HepG2 (cell line): ENCODE measurements around the gene GAS6. TPM values are rescaled to one million over a fixed set of nuclear protein-coding genes. Genes with fewer than 3 reads are reported as not detected.

ENCODE experiments used
- ATAC-seq: fragments of 200-7000 bp; cut with Tn5 transposase; 3 replicates; pipeline ENCODE4 v1.9.1; 2020; ENCODE audit warnings: mild to moderate bottlenecking, moderate library complexity
- BruUV-seq: library from RNA; stranded (reverse); fragments of 400-500 nt; replicated peaks from 2 replicates; lab custom pipeline; 2021; lab: Mats Ljungman, UMichigan
- CTCF ChIA-PET: fragments of 300-600 bp; formaldehyde crosslinking; extraction: SDS; loops from one replicate; lab custom pipeline; 2021; ENCODE audit warnings: low total read pairs, inconsistent platforms, low intra/inter-chr PET ratio; lab: Yijun Ruan, JAX
- POLR2A ChIA-PET: fragments of 350-600 bp; sonication (Branson Sonifier 250); formaldehyde crosslinking; loops from one replicate; lab custom pipeline; 2020; ENCODE audit warnings: antibody characterized with exemption, inconsistent platforms; lab: Yijun Ruan, JAX
- DNase-seq: peaks from one replicate; pipeline ENCODE4 v3.0.0-alpha.2; 2015; ENCODE audit warnings: low spot score
- FAIRE-seq: peaks from 3 replicates; lab custom pipeline; 2011; peaks lifted over from hg19 to GRCh38; lab: Jason Lieb, UNC
- H2AFZ ChIP-seq: one replicate; pipeline ENCODE4 v1.6.1; 2011; ENCODE audit warnings: low read length, inconsistent platforms
- H3K27ac ChIP-seq: fragments of 300-600 bp; 3 replicates; pipeline ENCODE4 v1.8.0; 2011; ENCODE audit warnings: mixed run types, mild to moderate bottlenecking, mixed read lengths, low read length, inconsistent platforms; ENCODE audit not compliant: insufficient read depth; ENCODE audit errors: extremely low read length
- H3K27me3 ChIP-seq, 2 experiments: fragments of 200-600 bp in 1 of 2; 2 replicates in 1 of 2; 3 replicates in 1 of 2; pipeline versions ENCODE4 v1.6.0 to v1.8.0; 2011; ENCODE audit warnings: low read length in 2 of 2, mild to moderate bottlenecking in 2 of 2, moderate library complexity in 2 of 2, inconsistent platforms in 1 of 2; ENCODE audit not compliant: insufficient read depth in 2 of 2, control insufficient read depth in 1 of 2
- H3K36me3 ChIP-seq, 2 experiments: fragments of 200-600 bp in 1 of 2; replicated peaks in 1 of 2; 2 replicates in 1 of 2; 3 replicates in 1 of 2; pipeline versions ENCODE4 v1.5.1 to v1.8.0; 2011; ENCODE audit warnings: low read length in 2 of 2, inconsistent platforms in 1 of 2; ENCODE audit not compliant: insufficient read depth in 2 of 2, control insufficient read depth in 1 of 2
- H3K4me1 ChIP-seq: 2 replicates; pipeline ENCODE4 v1.5.1; 2012; ENCODE audit warnings: low read length, inconsistent platforms; ENCODE audit not compliant: insufficient read depth
- H3K4me2 ChIP-seq: 2 replicates; pipeline ENCODE4 v1.6.0; 2011; ENCODE audit warnings: low read depth, low read length, inconsistent platforms
- H3K4me3 ChIP-seq, 3 experiments: fragments of 200-600 bp in 1 of 3; sonication (generic), shearing (Covaris generic) in 1 of 3; replicated peaks in 1 of 3; 2 replicates each; pipeline ENCODE4 v1.5.1; 2011 to 2016; ENCODE audit warnings: low read length in 3 of 3, inconsistent platforms in 2 of 3, low read depth in 2 of 3, mild to moderate bottlenecking in 2 of 3, control low read depth in 1 of 3, mixed read lengths in 1 of 3; ENCODE audit not compliant: insufficient read depth in 1 of 3
- H3K79me2 ChIP-seq: one replicate; pipeline ENCODE4 v1.6.1; 2011; ENCODE audit warnings: low read length, inconsistent platforms; ENCODE audit not compliant: insufficient read depth
- H3K9ac ChIP-seq: 2 replicates; pipeline ENCODE4 v1.6.0; 2011; ENCODE audit warnings: mild to moderate bottlenecking, low read depth, low read length, inconsistent platforms; ENCODE audit not compliant: insufficient read depth
- H3K9me3 ChIP-seq: 2 replicates; pipeline ENCODE4 v1.5.1; 2012; ENCODE audit warnings: mild to moderate bottlenecking, low read length
- H4K20me1 ChIP-seq: 2 replicates; pipeline ENCODE4 v1.6.0; 2011; ENCODE audit warnings: inconsistent platforms, mild to moderate bottlenecking, low read length, moderate library complexity; ENCODE audit not compliant: insufficient read depth
- ESRRA ChIP-seq: sonication (generic); formaldehyde crosslinking; IDR thresholded peaks from 2 replicates; pipeline ENCODE4 v1.5.1; 2020; ENCODE audit warnings: mild to moderate bottlenecking, low read depth, missing genetic modification reagents
- HDAC2 ChIP-seq: sonication (generic); formaldehyde crosslinking; IDR thresholded peaks from 2 replicates; pipeline ENCODE4 v1.4.0; 2020; ENCODE audit warnings: missing genetic modification reagents
- KDM5A ChIP-seq: fragments of 200-600 bp; sonication (generic); IDR thresholded peaks from 2 replicates; pipeline ENCODE4 v1.7.0; 2018; ENCODE audit warnings: antibody characterized with exemption, mild to moderate bottlenecking, low read length, borderline replicate concordance
- KLF11 ChIP-seq: IDR thresholded peaks from 2 replicates; pipeline ENCODE4 v1.6.1; 2016; ENCODE audit warnings: missing compliant biosample characterization
- MBNL3 ChIP-seq: fragments of 250-450 bp; sonication (Bioruptor Pico); conservative IDR thresholded peaks from 2 replicates; pipeline ENCODE4 v1.8.0; 2022; ENCODE audit warnings: mild to moderate bottlenecking, inconsistent platforms
- NR1H2 ChIP-seq: sonication (generic); formaldehyde crosslinking; IDR thresholded peaks from 2 replicates; pipeline ENCODE4 v1.8.1; 2022; ENCODE audit warnings: low read depth, missing genetic modification reagents, borderline replicate concordance
- SALL1 ChIP-seq: sonication (generic); formaldehyde crosslinking; IDR thresholded peaks from 2 replicates; pipeline ENCODE4 v1.8.0; 2022; ENCODE audit warnings: mild to moderate bottlenecking, missing genetic modification reagents
- SMAD9 ChIP-seq: sonication (generic); formaldehyde crosslinking; IDR thresholded peaks from 2 replicates; pipeline ENCODE4 v1.5.1; 2020; ENCODE audit warnings: mild to moderate bottlenecking, missing genetic modification reagents
- ZNF263 ChIP-seq: sonication (generic); formaldehyde crosslinking; IDR thresholded peaks from 2 replicates; pipeline ENCODE4 v1.4.0; 2020; ENCODE audit warnings: missing genetic modification reagents
- ZNF720 ChIP-seq: sonication (generic); formaldehyde crosslinking; IDR thresholded peaks from 2 replicates; pipeline ENCODE4 v1.4.0; 2020; ENCODE audit warnings: missing genetic modification reagents
- WGBS: methylation state at CpG from one replicate; pipeline ENCODE4 v1.1.6; 2017; ENCODE audit warnings: low lambda C conversion rate; 5-methylcytosine and 5-hydroxymethylcytosine counted together
- in situ Hi-C: cut with HindIII; loops from 2 replicates; pipeline ENCODE4 v1.10.0; 2017; ENCODE audit warnings: low pct_unique_long_range_greater_than_20kb; ENCODE audit not compliant: extremely low pct_ligation_motif_present
- intact Hi-C: fragments of 100-400 bp; cut with micrococcal nuclease; formaldehyde crosslinking; loops from one replicate; pipeline ENCODE4 v1.10.0; 2022; ENCODE audit not compliant: unreplicated experiment
- polyA plus RNA-seq, 8 experiments: library from polyadenylated mRNA; depleted of rRNA in 3 of 8; stranded (reverse) in 7 of 8; unstranded in 1 of 8; fragments of >200 nt; fragmentation: Illumina TruSeq in 4 of 8; extraction: Trizol in 4 of 8; gene quantifications; 2 replicates each; pipeline versions ENCODE4 v1.2.1 to v1.2.3, GENCODE V29; 2011 to 2016; ENCODE audit warnings: low read depth in 4 of 8, missing spikeins in 1 of 8, mixed read lengths in 1 of 8; ENCODE audit not compliant: insufficient read depth in 1 of 8
- total RNA-seq, 5 experiments: library from RNA; depleted of rRNA; stranded (reverse); fragments of >200 nt; fragmentation: Illumina TruSeq; extraction: Trizol; gene quantifications; 2 replicates each; pipeline ENCODE4 v1.2.3, GENCODE V29; 2016; ENCODE audit warnings: low read depth in 1 of 5
- TF ChIP-seq, protein P1 (sequence below): sonication (generic); formaldehyde crosslinking; IDR thresholded peaks from 2 replicates; pipeline ENCODE4 v1.8.1; 2022; ENCODE audit warnings: low read depth, mild to moderate bottlenecking, missing genetic modification reagents
- TF ChIP-seq, protein P2 (sequence below): sonication (generic); formaldehyde crosslinking; IDR thresholded peaks from 2 replicates; pipeline ENCODE4 v1.4.0; 2020; ENCODE audit warnings: missing genetic modification reagents
- TF ChIP-seq, protein P3 (sequence below): sonication (generic); formaldehyde crosslinking; conservative IDR thresholded peaks from 2 replicates; pipeline ENCODE4 v1.5.0; 2020; ENCODE audit warnings: missing genetic modification reagents
- TF ChIP-seq, protein P4 (sequence below): sonication (generic); formaldehyde crosslinking; IDR thresholded peaks from 2 replicates; pipeline ENCODE4 v1.4.0; 2020; ENCODE audit warnings: mild to moderate bottlenecking, missing genetic modification reagents

GAS6 gene
- total and polyA plus RNA-seq, 2 of the 13 experiments (the other 11 are each of a cell fraction or from before 2014, with no cell fraction given) = 0.09 to 0.24 TPM

DNA sequence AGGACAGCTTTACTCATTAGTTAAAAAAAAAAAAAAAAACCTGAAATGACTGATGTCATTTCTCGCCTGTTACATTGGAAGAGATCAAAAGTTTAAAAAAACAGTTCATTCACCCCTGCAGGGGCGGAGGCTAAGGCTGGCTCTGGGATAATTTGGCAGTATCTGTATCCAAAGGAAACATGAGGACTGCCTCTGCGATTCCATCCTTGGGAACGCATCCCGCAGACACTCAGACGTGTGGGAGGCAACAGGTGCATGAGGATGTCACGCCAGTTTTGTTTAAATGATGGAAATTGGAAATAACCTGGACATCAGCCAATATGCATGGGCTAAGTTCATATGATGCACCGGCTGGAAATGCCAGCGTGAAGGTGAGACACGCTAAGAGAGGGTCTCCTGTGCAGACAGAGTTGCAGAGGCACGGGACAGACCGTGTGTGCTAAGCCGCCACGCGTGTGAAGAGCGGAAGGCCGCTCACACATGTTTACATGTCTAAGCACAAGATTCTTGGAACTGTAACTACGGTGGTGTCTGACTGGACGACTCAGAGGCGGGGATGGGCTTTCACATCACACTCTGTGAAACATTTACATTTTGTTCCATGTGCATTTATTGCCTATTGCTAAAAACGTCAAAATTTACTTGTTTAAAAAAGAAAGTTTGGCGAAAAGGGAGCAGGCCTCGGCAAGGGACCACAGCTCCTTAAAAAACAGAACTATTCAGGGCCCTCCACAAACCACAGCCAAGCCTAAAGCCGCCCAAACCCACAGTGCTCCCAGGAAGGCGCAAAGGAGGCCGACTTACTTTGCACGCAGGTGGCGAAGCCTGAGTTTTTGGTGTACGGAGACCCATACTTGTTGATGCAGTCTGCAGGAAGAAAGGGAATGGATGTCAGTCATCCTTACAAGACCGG, 17.9 kb downstream of the GAS6 start (continued):
- TF ChIP-seq, protein P1, sequence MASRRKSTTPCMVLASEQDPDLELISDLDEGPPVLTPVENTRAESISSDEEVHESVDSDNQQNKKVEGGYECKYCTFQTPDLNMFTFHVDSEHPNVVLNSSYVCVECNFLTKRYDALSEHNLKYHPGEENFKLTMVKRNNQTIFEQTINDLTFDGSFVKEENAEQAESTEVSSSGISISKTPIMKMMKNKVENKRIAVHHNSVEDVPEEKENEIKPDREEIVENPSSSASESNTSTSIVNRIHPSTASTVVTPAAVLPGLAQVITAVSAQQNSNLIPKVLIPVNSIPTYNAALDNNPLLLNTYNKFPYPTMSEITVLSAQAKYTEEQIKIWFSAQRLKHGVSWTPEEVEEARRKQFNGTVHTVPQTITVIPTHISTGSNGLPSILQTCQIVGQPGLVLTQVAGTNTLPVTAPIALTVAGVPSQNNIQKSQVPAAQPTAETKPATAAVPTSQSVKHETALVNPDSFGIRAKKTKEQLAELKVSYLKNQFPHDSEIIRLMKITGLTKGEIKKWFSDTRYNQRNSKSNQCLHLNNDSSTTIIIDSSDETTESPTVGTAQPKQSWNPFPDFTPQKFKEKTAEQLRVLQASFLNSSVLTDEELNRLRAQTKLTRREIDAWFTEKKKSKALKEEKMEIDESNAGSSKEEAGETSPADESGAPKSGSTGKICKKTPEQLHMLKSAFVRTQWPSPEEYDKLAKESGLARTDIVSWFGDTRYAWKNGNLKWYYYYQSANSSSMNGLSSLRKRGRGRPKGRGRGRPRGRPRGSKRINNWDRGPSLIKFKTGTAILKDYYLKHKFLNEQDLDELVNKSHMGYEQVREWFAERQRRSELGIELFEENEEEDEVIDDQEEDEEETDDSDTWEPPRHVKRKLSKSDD (CRISPR knock-in tag) = no peak
- no peak for TF ChIP-seq KLF11 (CRISPR knock-in tag)
- no peak for TF ChIP-seq ESRRA (CRISPR knock-in tag)
- no peak for TF ChIP-seq SALL1 (CRISPR knock-in tag)

DNA sequence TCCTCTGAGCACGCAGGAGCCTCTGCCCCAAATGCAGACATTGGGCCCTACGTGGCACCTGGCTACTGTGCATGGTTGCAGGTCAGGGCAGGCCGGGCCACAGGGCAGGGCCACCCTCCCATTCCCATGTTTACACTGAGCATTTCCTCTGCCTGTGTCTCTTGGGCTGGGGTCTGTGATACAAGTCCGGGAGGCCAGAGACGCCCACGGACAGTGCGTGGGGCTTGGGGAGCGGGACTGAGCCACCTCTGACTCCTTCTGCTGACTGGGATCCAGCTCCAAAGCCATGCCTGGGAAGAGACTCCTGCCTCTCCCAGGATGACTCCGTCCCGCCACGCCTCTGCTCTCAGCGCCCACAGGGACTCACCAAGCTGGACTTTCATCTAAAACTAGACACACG, 18.8 kb downstream of the GAS6 start:
- WGBS = 13% methylated on average over 7 of the region's 13 CpGs
- TF ChIP-seq NR1H2 (CRISPR knock-in tag) = no peak
- TF ChIP-seq ZNF720 = no peak
- TF ChIP-seq KDM5A = no peak
- TF ChIP-seq HDAC2 (CRISPR knock-in tag) = no peak
- TF ChIP-seq, protein P2, sequence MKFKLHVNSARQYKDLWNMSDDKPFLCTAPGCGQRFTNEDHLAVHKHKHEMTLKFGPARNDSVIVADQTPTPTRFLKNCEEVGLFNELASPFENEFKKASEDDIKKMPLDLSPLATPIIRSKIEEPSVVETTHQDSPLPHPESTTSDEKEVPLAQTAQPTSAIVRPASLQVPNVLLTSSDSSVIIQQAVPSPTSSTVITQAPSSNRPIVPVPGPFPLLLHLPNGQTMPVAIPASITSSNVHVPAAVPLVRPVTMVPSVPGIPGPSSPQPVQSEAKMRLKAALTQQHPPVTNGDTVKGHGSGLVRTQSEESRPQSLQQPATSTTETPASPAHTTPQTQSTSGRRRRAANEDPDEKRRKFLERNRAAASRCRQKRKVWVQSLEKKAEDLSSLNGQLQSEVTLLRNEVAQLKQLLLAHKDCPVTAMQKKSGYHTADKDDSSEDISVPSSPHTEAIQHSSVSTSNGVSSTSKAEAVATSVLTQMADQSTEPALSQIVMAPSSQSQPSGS (CRISPR knock-in tag) = no peak
- TF ChIP-seq, protein P3, sequence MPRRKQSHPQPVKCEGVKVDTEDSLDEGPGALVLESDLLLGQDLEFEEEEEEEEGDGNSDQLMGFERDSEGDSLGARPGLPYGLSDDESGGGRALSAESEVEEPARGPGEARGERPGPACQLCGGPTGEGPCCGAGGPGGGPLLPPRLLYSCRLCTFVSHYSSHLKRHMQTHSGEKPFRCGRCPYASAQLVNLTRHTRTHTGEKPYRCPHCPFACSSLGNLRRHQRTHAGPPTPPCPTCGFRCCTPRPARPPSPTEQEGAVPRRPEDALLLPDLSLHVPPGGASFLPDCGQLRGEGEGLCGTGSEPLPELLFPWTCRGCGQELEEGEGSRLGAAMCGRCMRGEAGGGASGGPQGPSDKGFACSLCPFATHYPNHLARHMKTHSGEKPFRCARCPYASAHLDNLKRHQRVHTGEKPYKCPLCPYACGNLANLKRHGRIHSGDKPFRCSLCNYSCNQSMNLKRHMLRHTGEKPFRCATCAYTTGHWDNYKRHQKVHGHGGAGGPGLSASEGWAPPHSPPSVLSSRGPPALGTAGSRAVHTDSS (CRISPR knock-in tag) = no peak
- peak; percentile 38; the same call in 1 of the 2 replicates for TF ChIP-seq ZNF263 (CRISPR knock-in tag)
- no peak for TF ChIP-seq MBNL3
- TF ChIP-seq, protein P4, sequence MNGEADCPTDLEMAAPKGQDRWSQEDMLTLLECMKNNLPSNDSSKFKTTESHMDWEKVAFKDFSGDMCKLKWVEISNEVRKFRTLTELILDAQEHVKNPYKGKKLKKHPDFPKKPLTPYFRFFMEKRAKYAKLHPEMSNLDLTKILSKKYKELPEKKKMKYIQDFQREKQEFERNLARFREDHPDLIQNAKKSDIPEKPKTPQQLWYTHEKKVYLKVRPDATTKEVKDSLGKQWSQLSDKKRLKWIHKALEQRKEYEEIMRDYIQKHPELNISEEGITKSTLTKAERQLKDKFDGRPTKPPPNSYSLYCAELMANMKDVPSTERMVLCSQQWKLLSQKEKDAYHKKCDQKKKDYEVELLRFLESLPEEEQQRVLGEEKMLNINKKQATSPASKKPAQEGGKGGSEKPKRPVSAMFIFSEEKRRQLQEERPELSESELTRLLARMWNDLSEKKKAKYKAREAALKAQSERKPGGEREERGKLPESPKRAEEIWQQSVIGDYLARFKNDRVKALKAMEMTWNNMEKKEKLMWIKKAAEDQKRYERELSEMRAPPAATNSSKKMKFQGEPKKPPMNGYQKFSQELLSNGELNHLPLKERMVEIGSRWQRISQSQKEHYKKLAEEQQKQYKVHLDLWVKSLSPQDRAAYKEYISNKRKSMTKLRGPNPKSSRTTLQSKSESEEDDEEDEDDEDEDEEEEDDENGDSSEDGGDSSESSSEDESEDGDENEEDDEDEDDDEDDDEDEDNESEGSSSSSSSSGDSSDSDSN (CRISPR knock-in tag) = peak; percentile 29; the same call in 1 of the 2 replicates
- TF ChIP-seq SMAD9 (CRISPR knock-in tag) = no peak

More for the DNA sequence above, 18.8 kb downstream of the GAS6 start:
- no peak overlapping the region for H2AFZ ChIP-seq
- peak; percentile 82 for ATAC-seq
- no peaks in the 10 kb centered on the region for H4K20me1 ChIP-seq
- intact Hi-C loops = no loop called here
- no peak for FAIRE-seq
- ChIA-PET CTCF (no interaction called here), POLR2A (no interaction called here)
- no TSS peak for BruUV-seq
- H3K4me3 ChIP-seq = peak overlapping the region in 2 of 3 experiments; percentile 26 to 46; a peak in 2 of 6 replicates
- H3K4me1 ChIP-seq = peaks cover 20% of the 10 kb centered on the region
- in situ Hi-C loops = no loop called here
- peaks cover 0 to 1% of the 10 kb centered on the region in 2 experiments; a peak in 3 of 5 replicates for H3K27me3 ChIP-seq
- no peaks in the 10 kb centered on the region for H3K9me3 ChIP-seq
- no peaks in the 10 kb centered on the region for H3K36me3 ChIP-seq
- no peak overlapping the region for H3K27ac ChIP-seq
- H3K79me2 ChIP-seq = no peaks in the 10 kb centered on the region
- H3K4me2 ChIP-seq = peak overlapping the region; percentile 64
- peak; percentile 31 for DNase-seq
- no peak overlapping the region for H3K9ac ChIP-seq
